CD8-positive, alpha-beta memory T cell (primary cell): Measurements from ENCODE around the gene LPCAT1. TPM values are rescaled to one million over a fixed set of nuclear protein-coding genes. Genes with fewer than 3 reads are reported as not detected.

Experiments
- CTCF ChIA-PET: fragments of 350-600 bp; sonication (Branson Sonifier 250); formaldehyde crosslinking; loops from one replicate; lab custom pipeline; 2021; ENCODE audit warnings: antibody characterized with exemption; lab: Charles Lee
- POLR2A ChIA-PET: fragments of 350-600 bp; sonication (Branson Sonifier 250); formaldehyde crosslinking; loops from one replicate; lab custom pipeline; 2021; ENCODE audit warnings: antibody characterized with exemption; lab: Charles Lee
- DNase-seq, 5 donors: peaks; one replicate each; pipeline versions ENCODE4 v3.0.0 to v3.0.0-alpha.2; 2020 to 2022; ENCODE audit warnings: mixed read lengths in 1 of 5
- H3K27ac ChIP-seq: one replicate; pipeline ENCODE4 v1.7.0; 2013; ENCODE audit warnings: low read depth, mild to moderate bottlenecking, low read length, moderate library complexity
- H3K27me3 ChIP-seq: 2 replicates; pipeline ENCODE4 v1.7.0; 2013; ENCODE audit warnings: low read length, mild to moderate bottlenecking; ENCODE audit not compliant: insufficient read depth, poor library complexity, severe bottlenecking
- H3K36me3 ChIP-seq: 2 replicates; pipeline ENCODE4 v1.7.0; 2013; ENCODE audit warnings: mild to moderate bottlenecking, low read length, moderate library complexity; ENCODE audit not compliant: insufficient read depth
- H3K4me1 ChIP-seq: 2 replicates; pipeline ENCODE4 v1.7.0; 2013; ENCODE audit warnings: mild to moderate bottlenecking, low read length, moderate library complexity; ENCODE audit not compliant: insufficient read depth
- H3K4me3 ChIP-seq: 2 replicates; pipeline ENCODE4 v1.7.0; 2013; ENCODE audit warnings: mild to moderate bottlenecking, low read length
- H3K9me3 ChIP-seq: 2 replicates; pipeline ENCODE4 v1.7.0; 2013; ENCODE audit warnings: mild to moderate bottlenecking, low read length
- H3K27ac Mint-ChIP-seq, 8 donors: one replicate each; pipeline ENCODE4 v1.8.0; 2020 to 2021; ENCODE audit warnings: mixed read lengths in 8 of 8, mild to moderate bottlenecking in 6 of 8, inconsistent platforms in 3 of 8, moderate library complexity in 3 of 8
- H3K27me3 Mint-ChIP-seq, 2 donors: one replicate each; pipeline ENCODE4 v1.8.0; 2020 to 2021; ENCODE audit warnings: mixed read lengths in 2 of 2, mild to moderate bottlenecking in 1 of 2, moderate library complexity in 1 of 2
- H3K36me3 Mint-ChIP-seq, 3 donors: one replicate each; pipeline ENCODE4 v1.8.0; 2020 to 2021; ENCODE audit warnings: mixed read lengths in 3 of 3, inconsistent platforms in 1 of 3, mild to moderate bottlenecking in 1 of 3
- H3K4me1 Mint-ChIP-seq, 3 donors: one replicate each; pipeline ENCODE4 v1.8.0; 2020 to 2021; ENCODE audit warnings: mixed read lengths in 3 of 3, inconsistent platforms in 1 of 3, mild to moderate bottlenecking in 1 of 3
- H3K4me3 Mint-ChIP-seq, 7 donors: one replicate each; pipeline ENCODE4 v1.8.0; 2020 to 2021; ENCODE audit warnings: mixed read lengths in 7 of 7, mild to moderate bottlenecking in 6 of 7, moderate library complexity in 4 of 7, inconsistent platforms in 2 of 7
- H3K9me3 Mint-ChIP-seq, 5 donors: one replicate each; pipeline ENCODE4 v1.8.0; 2020 to 2022; ENCODE audit warnings: mixed read lengths in 5 of 5, mild to moderate bottlenecking in 3 of 5, moderate library complexity in 2 of 5, inconsistent platforms in 1 of 5
- polyA plus RNA-seq: library from polyadenylated mRNA; unstranded; fragments of 300-500 nt; fragmentation: Illumina TruSeq; gene quantifications from one replicate; pipeline ENCODE4 v1.2.3, GENCODE V29; 2021
- total RNA-seq, 2 experiments: library from RNA; stranded (reverse); gene quantifications; one replicate each; pipeline ENCODE4 v1.2.3, GENCODE V29; 2021

LPCAT1 gene
- total and polyA plus RNA-seq, 3 experiments from 2014 or later, result 92.5 to 101 (median 95.9) TPM

DNA sequence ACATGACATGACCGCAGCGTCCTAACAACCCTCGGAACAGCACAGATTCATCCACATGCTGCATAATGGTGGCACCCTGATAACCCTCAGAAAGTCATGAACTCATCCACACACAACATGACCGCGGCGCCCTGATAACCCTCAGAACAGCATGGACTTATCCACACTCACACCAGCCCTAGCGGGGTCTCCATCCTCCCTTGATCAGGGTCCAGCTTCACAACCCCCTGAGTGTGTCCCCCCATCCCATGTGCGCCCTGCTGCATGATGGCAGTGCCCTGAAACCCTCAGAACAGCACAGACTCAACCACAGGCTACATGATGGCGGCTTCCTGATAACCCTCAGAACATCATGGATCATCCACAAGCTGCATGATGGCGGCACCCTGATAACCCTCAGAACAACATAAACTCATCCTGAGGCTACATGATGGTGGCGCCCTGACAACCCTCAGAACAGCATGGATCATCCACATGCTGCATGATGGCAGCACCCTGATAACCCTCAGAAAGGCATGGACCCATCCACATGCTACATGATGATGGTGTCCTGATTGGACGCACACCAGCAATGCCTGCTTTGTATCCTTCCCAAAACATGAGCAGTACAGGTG, 106.8 kb downstream of the LPCAT1 start:
- H3K4me3 Mint-ChIP-seq, result no peak overlapping the region
- no peaks in the 10 kb centered on the region for H3K4me1 ChIP-seq
- H3K9me3 ChIP-seq, result no peaks in the 10 kb centered on the region
- H3K27ac ChIP-seq, result no peak overlapping the region
- ChIA-PET POLR2A (no interaction called here), CTCF (no interaction called here)
- no peaks in the 10 kb centered on the region for H3K36me3 Mint-ChIP-seq
- H3K36me3 ChIP-seq, result no peaks in the 10 kb centered on the region
- H3K9me3 Mint-ChIP-seq, result no peaks in the 10 kb centered on the region
- DNase-seq, result no peak
- peaks cover 6 to 17% of the 10 kb centered on the region in 2 donors for H3K27me3 Mint-ChIP-seq
- no peak overlapping the region for H3K27ac Mint-ChIP-seq
- H3K4me1 Mint-ChIP-seq, result peaks cover 0 to 2% (median 0%) of the 10 kb centered on the region in 3 donors
- no peaks in the 10 kb centered on the region for H3K27me3 ChIP-seq
- H3K4me3 ChIP-seq, result no peak overlapping the region

GRCh38 chr5:1415626-1416360, 108.0 kb downstream of the LPCAT1 start:
- Mint-ChIP-seq H3K36me3 (no peaks in the 10 kb centered on the region), H3K27ac (no peak overlapping the region), H3K4me1 (peaks cover 0 to 2% (median 0%) of the 10 kb centered on the region in 3 donors), H3K4me3 (no peak overlapping the region), H3K9me3 (no peaks in the 10 kb centered on the region), H3K27me3 (peaks cover 8 to 23% of the 10 kb centered on the region in 2 donors)
- Histone ChIP-seq H3K27me3 (no peaks in the 10 kb centered on the region), H3K9me3 (no peaks in the 10 kb centered on the region), H3K27ac (no peak overlapping the region), H3K4me1 (no peaks in the 10 kb centered on the region), H3K4me3 (no peak overlapping the region), H3K36me3 (no peaks in the 10 kb centered on the region)
- POLR2A ChIA-PET, result no interaction called here
- CTCF ChIA-PET, result no interaction called here
- DNase-seq, result no peak

DNA sequence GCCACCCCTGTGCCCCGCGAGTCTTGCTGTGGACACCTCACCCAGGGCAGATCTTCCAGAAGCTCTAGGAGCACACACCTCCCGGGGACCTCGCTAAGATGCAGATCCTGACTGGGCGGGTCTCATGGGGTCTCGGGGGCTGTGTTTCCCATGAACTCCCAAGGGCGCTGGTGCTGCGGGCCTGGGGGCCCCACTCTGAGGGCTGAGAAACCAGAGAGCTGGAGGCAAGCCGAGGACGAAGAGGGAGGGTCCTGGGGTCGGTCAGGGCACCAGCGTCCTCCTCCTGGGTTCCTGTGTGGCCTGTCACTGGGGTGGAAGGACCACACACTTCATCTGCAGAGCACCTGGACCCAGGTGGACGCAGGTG, 108.7 kb downstream of the LPCAT1 start:
- POLR2A ChIA-PET, result no interaction called here
- CTCF ChIA-PET, result interaction anchor here (1.4 kb wide), 1 partner anchor 230 kb away, joined by 3 read pairs; no protein-coding TSS in a partner anchor

GRCh38 chr5:1414311-1415058, 109.3 kb downstream of the LPCAT1 start:
- no peak overlapping the region for H3K4me3 ChIP-seq
- no peaks in the 10 kb centered on the region for H3K9me3 ChIP-seq
- no peaks in the 10 kb centered on the region for H3K27me3 ChIP-seq
- H3K36me3 ChIP-seq, result no peaks in the 10 kb centered on the region
- peak in 1 of 5 donors; percentile 13 for DNase-seq
- Mint-ChIP-seq H3K9me3 (no peaks in the 10 kb centered on the region), H3K27ac (peak overlapping the region in 1 of 8 donors; percentile 50), H3K4me1 (peaks cover 0 to 2% (median 0%) of the 10 kb centered on the region in 3 donors), H3K27me3 (peaks cover 11 to 24% of the 10 kb centered on the region in 2 donors), H3K36me3 (no peaks in the 10 kb centered on the region), H3K4me3 (no peak overlapping the region)
- ChIA-PET CTCF (interaction anchor here (1.4 kb wide), 1 partner anchor 230 kb away, joined by 3 read pairs; no protein-coding TSS in a partner anchor), POLR2A (no interaction called here)
- no peaks in the 10 kb centered on the region for H3K4me1 ChIP-seq
- no peak overlapping the region for H3K27ac ChIP-seq

More for the DNA sequence above, 108.7 kb downstream of the LPCAT1 start:
- H3K9me3 Mint-ChIP-seq, result no peaks in the 10 kb centered on the region
- H3K4me3 Mint-ChIP-seq, result no peak overlapping the region
- Histone ChIP-seq H3K4me1 (no peaks in the 10 kb centered on the region), H3K4me3 (no peak overlapping the region), H3K27ac (no peak overlapping the region), H3K27me3 (no peaks in the 10 kb centered on the region), H3K9me3 (no peaks in the 10 kb centered on the region), H3K36me3 (no peaks in the 10 kb centered on the region)
- no peaks in the 10 kb centered on the region for H3K36me3 Mint-ChIP-seq
- no peak for DNase-seq
- peak overlapping the region in 1 of 8 donors; percentile 50 for H3K27ac Mint-ChIP-seq
- peaks cover 11 to 22% of the 10 kb centered on the region in 2 donors for H3K27me3 Mint-ChIP-seq
- H3K4me1 Mint-ChIP-seq, result peaks cover 0 to 2% (median 0%) of the 10 kb centered on the region in 3 donors

DNA sequence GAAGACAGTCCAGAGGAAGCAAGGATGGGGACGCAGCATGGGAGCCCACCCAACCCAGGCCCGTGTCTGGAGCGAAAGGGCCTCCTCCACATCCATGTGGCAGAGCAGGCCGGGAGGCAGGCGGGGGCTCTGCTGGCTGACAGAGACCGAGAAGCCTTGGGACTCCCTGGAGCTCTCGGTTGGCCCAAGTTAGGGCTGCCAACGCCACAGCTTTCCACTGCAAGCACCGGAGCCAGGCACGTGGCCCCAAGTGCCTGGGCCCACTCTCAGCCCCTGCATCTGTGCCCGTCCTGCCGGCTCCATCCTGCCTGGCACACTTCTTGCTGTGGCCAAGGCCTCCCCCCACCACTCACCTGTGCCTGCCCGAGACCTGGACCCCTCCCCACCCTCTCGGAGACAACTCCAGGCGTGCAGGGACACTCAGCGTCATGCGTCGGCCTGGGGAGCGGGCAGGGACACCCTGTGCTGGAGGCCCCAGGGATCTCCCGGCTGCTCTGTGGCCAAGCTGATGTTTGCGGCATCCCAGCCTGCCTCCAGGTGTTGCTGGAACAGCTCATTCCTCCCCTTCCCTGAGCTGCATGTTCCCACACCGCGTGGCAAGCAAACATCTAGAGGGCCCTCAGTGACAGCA, 110.0 kb downstream of the LPCAT1 start:
- Mint-ChIP-seq H3K27ac (no peak overlapping the region), H3K27me3 (peaks cover 11 to 28% of the 10 kb centered on the region in 2 donors), H3K9me3 (no peaks in the 10 kb centered on the region), H3K36me3 (no peaks in the 10 kb centered on the region), H3K4me1 (peaks cover 0 to 2% (median 0%) of the 10 kb centered on the region in 3 donors), H3K4me3 (no peak overlapping the region)
- no peaks in the 10 kb centered on the region for H3K9me3 ChIP-seq
- no peaks in the 10 kb centered on the region for H3K4me1 ChIP-seq
- peak in 1 of 5 donors; percentile 24 for DNase-seq
- H3K4me3 ChIP-seq, result no peak overlapping the region
- H3K36me3 ChIP-seq, result no peaks in the 10 kb centered on the region
- CTCF ChIA-PET, result interaction anchor here (1.4 kb wide), 1 partner anchor 231 kb away, joined by 3 read pairs; no protein-coding TSS in a partner anchor
- POLR2A ChIA-PET, result no interaction called here
- H3K27me3 ChIP-seq, result no peaks in the 10 kb centered on the region
- H3K27ac ChIP-seq, result no peak overlapping the region

GRCh38 chr5:1413211-1413610, 110.5 kb downstream of the LPCAT1 start:
- Mint-ChIP-seq H3K9me3 (no peaks in the 10 kb centered on the region), H3K4me1 (peaks cover 0 to 2% (median 0%) of the 10 kb centered on the region in 3 donors), H3K36me3 (no peaks in the 10 kb centered on the region), H3K27ac (no peak overlapping the region), H3K27me3 (peaks cover 11 to 28% of the 10 kb centered on the region in 2 donors), H3K4me3 (no peak overlapping the region)
- Histone ChIP-seq H3K27me3 (no peaks in the 10 kb centered on the region), H3K36me3 (no peaks in the 10 kb centered on the region), H3K9me3 (no peaks in the 10 kb centered on the region), H3K4me3 (no peak overlapping the region), H3K27ac (no peak overlapping the region), H3K4me1 (no peaks in the 10 kb centered on the region)
- CTCF ChIA-PET, result no interaction called here
- POLR2A ChIA-PET, result no interaction called here
- no peak for DNase-seq

DNA sequence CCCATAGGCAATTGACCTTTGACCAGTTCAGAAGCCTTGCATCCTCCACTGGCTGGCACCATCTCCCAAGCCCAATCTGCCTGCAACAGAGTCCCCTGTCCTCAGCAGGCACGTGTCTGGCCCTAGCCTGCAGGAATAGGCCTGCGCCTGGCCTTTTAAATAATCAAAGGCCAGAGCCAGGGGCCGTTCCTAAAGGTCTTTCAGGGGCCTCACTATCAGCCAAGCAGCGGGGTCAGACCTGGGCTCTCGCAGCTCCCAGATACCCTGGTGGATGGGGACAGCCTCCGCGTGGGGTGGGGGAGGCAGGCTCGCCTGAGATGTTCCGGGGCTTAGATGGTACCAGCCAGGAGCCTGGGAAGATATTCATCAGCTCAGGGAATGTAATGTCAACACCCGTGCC, 111.1 kb downstream of the LPCAT1 start:
- H3K4me3 Mint-ChIP-seq, result no peak overlapping the region
- POLR2A ChIA-PET, result no interaction called here
- DNase-seq, result peak in 1 of 5 donors; percentile 21
- peaks cover 13 to 30% of the 10 kb centered on the region in 2 donors for H3K27me3 Mint-ChIP-seq
- H3K27ac ChIP-seq, result no peak overlapping the region
- no peak overlapping the region for H3K4me3 ChIP-seq
- H3K9me3 ChIP-seq, result no peaks in the 10 kb centered on the region
- CTCF ChIA-PET, result no interaction called here
- H3K36me3 ChIP-seq, result no peaks in the 10 kb centered on the region
- no peaks in the 10 kb centered on the region for H3K36me3 Mint-ChIP-seq
- H3K27ac Mint-ChIP-seq, result no peak overlapping the region
- no peaks in the 10 kb centered on the region for H3K9me3 Mint-ChIP-seq
- H3K4me1 Mint-ChIP-seq, result peaks cover 0 to 2% (median 0%) of the 10 kb centered on the region in 3 donors
- H3K27me3 ChIP-seq, result no peaks in the 10 kb centered on the region
- no peaks in the 10 kb centered on the region for H3K4me1 ChIP-seq
